ENCODE measurements around the gene EGR4.

- TF ChIP-seq TARDBP (IDR thresholded peaks at IDR 0.05) (no peak), SUZ12 (IDR thresholded peaks at IDR 0.05) (no peak), CTBP1 (IDR thresholded peaks at IDR 0.05; ENCODE audit: borderline replicate concordance) (no peak), ZNF384 (IDR thresholded peaks at IDR 0.05) (no peak), SP1 (IDR thresholded peaks at IDR 0.05) (no peak), ARNT (IDR thresholded peaks at IDR 0.05) (no peak), ELF4 (IDR thresholded peaks at IDR 0.05) (no peak), PKNOX1 (IDR thresholded peaks at IDR 0.05) (no peak), BHLHE40 (IDR thresholded peaks at IDR 0.05; ENCODE audit: borderline replicate concordance) (no peak), FOXK2 (IDR thresholded peaks at IDR 0.05) (no peak), LEF1 (IDR thresholded peaks at IDR 0.05; ENCODE audit: borderline replicate concordance) (no peak), NFRKB (IDR thresholded peaks at IDR 0.05) (no peak), FOXA1 (IDR thresholded peaks at IDR 0.05) (no peak), FOXM1 (IDR thresholded peaks at IDR 0.05; ENCODE audit: borderline replicate concordance) (no peak)
These were observed 48.8 kb downstream of the EGR4 start for GRCh38 chr2:73244580-73244979.
